Transverse colon (tissue), 4 donors: ENCODE data around the gene PITPNM1. TPM values are rescaled to one million over a fixed set of nuclear protein-coding genes. Genes with fewer than 3 reads are reported as not detected.

ENCODE experiments used
- DNase-seq: peaks from one replicate; pipeline ENCODE4 v3.0.0-alpha.2; 2019
- H3K27ac ChIP-seq, 4 donors: fragments of 200-600 bp; sonication (generic); 2 replicates each; pipeline ENCODE4 v1.5.1; 2016 to 2018; ENCODE audit warnings: inconsistent platforms in 4 of 4
- H3K27me3 ChIP-seq: fragments of 200-600 bp; sonication (generic); 2 replicates; pipeline ENCODE4 v1.5.1; 2017; ENCODE audit warnings: inconsistent platforms
- H3K36me3 ChIP-seq, 4 donors: fragments of 200-600 bp; sonication (generic); 2 replicates each; pipeline ENCODE4 v1.5.1; 2017 to 2019; ENCODE audit warnings: inconsistent platforms in 4 of 4
- H3K4me1 ChIP-seq, 4 donors: fragments of 200-600 bp; sonication (generic); 2 replicates each; pipeline ENCODE4 v1.5.1; 2017 to 2020; ENCODE audit warnings: inconsistent platforms in 4 of 4
- H3K4me3 ChIP-seq, 4 donors: fragments of 200-600 bp; sonication (generic); 1 replicate in 1 of 4; 2 replicates in 3 of 4; pipeline versions ENCODE4 v1.5.1 to v1.6.1; 2017 to 2019; ENCODE audit warnings: inconsistent platforms in 4 of 4
- H3K9me3 ChIP-seq, 2 donors: fragments of 200-600 bp; sonication (generic); 2 replicates each; pipeline ENCODE4 v1.5.1; 2017 to 2019; ENCODE audit warnings: inconsistent platforms in 2 of 2
- CTCF ChIP-seq, 5 experiments: fragments of 200-600 bp in 3 of 5; fragments of 450-650 bp in 2 of 5; sonication (generic) in 3 of 5; IDR thresholded peaks; 1 replicate in 2 of 5; 2 replicates in 3 of 5; pipeline ENCODE4 v1.5.1; 2016 to 2017; ENCODE audit warnings: antibody characterized with exemption in 5 of 5, inconsistent platforms in 3 of 5, mild to moderate bottlenecking in 2 of 5, moderate library complexity in 1 of 5
- EP300 ChIP-seq: sonication (generic); formaldehyde crosslinking; IDR thresholded peaks from one replicate; pipeline ENCODE4 v1.6.1; 2017; ENCODE audit warnings: antibody characterized with exemption, low read depth
- POLR2A ChIP-seq: fragments of 450-650 bp; IDR thresholded peaks from one replicate; pipeline ENCODE4 v1.6.1; 2016; ENCODE audit warnings: antibody characterized with exemption, mild to moderate bottlenecking, moderate library complexity
- POLR2AphosphoS5 ChIP-seq, 3 donors: sonication (generic); formaldehyde crosslinking; IDR thresholded peaks; one replicate each; pipeline ENCODE4 v1.6.1; 2016; ENCODE audit warnings: antibody characterized with exemption in 3 of 3
- WGBS, 2 donors: methylation state at CpG; one replicate each; pipeline ENCODE4 v1.1.5; 2018; ENCODE audit warnings: low coverage in 1 of 2; 5-methylcytosine and 5-hydroxymethylcytosine counted together
- in situ Hi-C, 4 donors: fragments of 200-750 bp; cut with MboI; loops; one replicate each; pipeline versions ENCODE4 v1.15.0 to v1.15.1; 2017; ENCODE audit warnings: low sequenced_read_pairs in 3 of 4, low pct_ligation_motif_present in 1 of 4, low pct_unique_long_range_greater_than_20kb in 1 of 4
- intact Hi-C: fragments of 100-400 bp; cut with DNase I; formaldehyde crosslinking; loops from one replicate; pipeline ENCODE4 v1.15.1; 2023; ENCODE audit warnings: low total_unique reads
- total RNA-seq, 4 donors: library from RNA; depleted of rRNA; stranded (reverse); fragments of >200 nt; gene quantifications; one replicate each; pipeline ENCODE4 v1.1.0, GENCODE V29; 2016

PITPNM1 gene
- total RNA-seq, 4 donors from 2014 or later = 23.5 to 451 (median 60.8) TPM

DNA sequence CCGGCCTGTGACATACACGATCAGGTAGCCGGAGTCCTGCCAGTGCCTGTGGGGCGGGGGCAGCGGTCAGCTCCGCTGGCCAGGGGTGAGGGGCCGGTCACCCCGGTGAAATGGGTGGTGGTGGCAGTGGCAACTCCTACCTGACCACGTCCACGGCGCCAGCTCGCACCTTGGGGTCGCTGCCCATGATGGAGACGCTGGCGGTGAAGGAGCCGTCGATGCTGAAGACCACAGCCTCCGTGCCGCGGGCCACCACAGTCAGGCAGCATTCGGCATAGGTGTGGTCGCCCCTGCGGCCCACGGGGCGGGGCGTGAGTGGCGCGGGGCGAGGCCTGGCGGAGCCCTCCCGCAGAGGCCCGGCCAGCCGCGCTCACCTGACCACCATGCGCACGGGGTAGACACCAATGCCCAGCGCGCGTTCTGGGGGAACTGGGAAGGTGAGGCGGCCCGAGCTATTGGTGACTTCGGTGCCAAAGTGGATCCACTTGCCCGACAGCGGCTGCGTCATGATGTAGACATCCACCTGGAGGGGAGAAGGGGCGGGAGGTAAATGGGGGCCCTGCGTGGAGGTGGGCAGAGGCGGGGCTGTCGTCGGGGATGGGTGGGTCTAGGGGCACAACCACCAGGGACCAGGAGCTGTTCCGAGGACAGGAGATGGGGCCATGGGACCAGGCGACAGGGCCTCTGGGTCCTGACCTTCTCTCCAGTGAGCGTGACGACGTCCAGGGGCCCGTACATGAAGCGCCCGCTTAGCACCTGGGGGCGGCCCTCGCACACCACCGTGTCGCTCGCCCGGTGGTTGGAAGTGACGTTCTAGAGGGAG is 11.4 kb downstream of the PITPNM1 start:
- intact Hi-C loops = no loop called here
- H3K4me3 ChIP-seq = no peak overlapping the region
- TF ChIP-seq POLR2A (no peak), EP300 (no peak), POLR2AphosphoS5 (IDR thresholded peaks at IDR 0.05) (no peak), CTCF (IDR thresholded peaks at IDR 0.05) (no peak)
- no peak for DNase-seq
- no peaks in the 10 kb centered on the region for H3K27me3 ChIP-seq
- H3K9me3 ChIP-seq = no peaks in the 10 kb centered on the region
- peaks cover 0 to 4% (median 0%) of the 10 kb centered on the region in 4 donors for H3K4me1 ChIP-seq
- no peak overlapping the region for H3K27ac ChIP-seq
- WGBS, 2 donors = 96% methylated on average over 60 of the region's 65 CpGs; no CpG with 5 or more reads in 1 of the 2 donors
- H3K36me3 ChIP-seq = peaks cover 0 to 10% (median 4%) of the 10 kb centered on the region in 4 donors
- in situ Hi-C loops = no loop called here

GRCh38 chr11:67492801-67493547 is 12.2 kb downstream of the PITPNM1 start:
- H3K4me1 ChIP-seq = peaks cover 0 to 4% (median 0%) of the 10 kb centered on the region in 4 donors
- no peak for DNase-seq
- 85% methylated on average over 46 of the region's 46 CpGs; no CpG with 5 or more reads in 1 of the 2 donors for WGBS, 2 donors
- H3K9me3 ChIP-seq = no peaks in the 10 kb centered on the region
- no peaks in the 10 kb centered on the region for H3K27me3 ChIP-seq
- no peak overlapping the region for H3K4me3 ChIP-seq
- in situ Hi-C loops (no loop called here), intact Hi-C loops (no loop called here)
- TF ChIP-seq POLR2A = no peak
- TF ChIP-seq CTCF (IDR thresholded peaks at IDR 0.05) = no peak
- no peak for TF ChIP-seq EP300
- no peak for TF ChIP-seq POLR2AphosphoS5 (IDR thresholded peaks at IDR 0.05)
- H3K27ac ChIP-seq = no peak overlapping the region
- peaks cover 0 to 11% (median 4%) of the 10 kb centered on the region in 4 donors for H3K36me3 ChIP-seq

GRCh38 chr11:67492069-67492727 is 13.0 kb downstream of the PITPNM1 start:
- DNase-seq = no peak
- H3K9me3 ChIP-seq = no peaks in the 10 kb centered on the region
- no peak overlapping the region for H3K4me3 ChIP-seq
- WGBS, 2 donors = 90% methylated on average over 19 of the region's 19 CpGs; no CpG with 5 or more reads in 1 of the 2 donors
- TF ChIP-seq POLR2AphosphoS5 (IDR thresholded peaks at IDR 0.05) (no peak), POLR2A (no peak), CTCF (IDR thresholded peaks at IDR 0.05) (no peak), EP300 (no peak)
- H3K27ac ChIP-seq = no peak overlapping the region
- intact Hi-C loops (no loop called here), in situ Hi-C loops (no loop called here)
- H3K27me3 ChIP-seq = no peaks in the 10 kb centered on the region
- H3K4me1 ChIP-seq = peaks cover 0 to 4% (median 0%) of the 10 kb centered on the region in 4 donors
- peaks cover 0 to 14% (median 4%) of the 10 kb centered on the region in 4 donors for H3K36me3 ChIP-seq
